GM23338 (cell line): ENCODE results near the gene HNF1A. TPM values are rescaled to one million over a fixed set of nuclear protein-coding genes. Genes with fewer than 3 reads are reported as not detected.

Experiments
- ATAC-seq: fragments of 200-7000 bp; cut with Tn5 transposase; 3 replicates; pipeline ENCODE4 v1.9.1; 2020
- DNase-seq: peaks from one replicate; pipeline ENCODE4 v3.0.0-alpha.2; 2015; ENCODE audit warnings: low spot score
- H2AFZ ChIP-seq: fragments of 200-600 bp; sonication (generic); 2 replicates; pipeline ENCODE4 v1.8.0; 2016; ENCODE audit warnings: antibody characterized with exemption, mild to moderate bottlenecking, moderate library complexity
- H3F3A ChIP-seq: fragments of 200-600 bp; sonication (generic); replicated peaks from 2 replicates; pipeline ENCODE4 v1.8.0; 2017; ENCODE audit warnings: antibody characterized with exemption, mixed run types, low read depth
- H3K27ac ChIP-seq: fragments of 200-600 bp; sonication (generic); 2 replicates; pipeline ENCODE4 v1.6.1; 2016; ENCODE audit warnings: low read depth
- H3K27me3 ChIP-seq: fragments of 200-600 bp; sonication (generic); 2 replicates; pipeline ENCODE4 v1.8.0; 2016; ENCODE audit warnings: mild to moderate bottlenecking, mixed run types, moderate library complexity; ENCODE audit not compliant: insufficient read depth
- H3K36me3 ChIP-seq: fragments of 200-600 bp; sonication (generic); 2 replicates; pipeline ENCODE4 v1.8.0; 2016; ENCODE audit warnings: mild to moderate bottlenecking; ENCODE audit not compliant: insufficient read depth
- H3K4me1 ChIP-seq: fragments of 200-600 bp; sonication (generic); 2 replicates; pipeline ENCODE4 v1.8.0; 2016; ENCODE audit warnings: mild to moderate bottlenecking, moderate library complexity; ENCODE audit not compliant: insufficient read depth
- H3K4me2 ChIP-seq: fragments of 200-600 bp; sonication (generic); 2 replicates; pipeline ENCODE4 v1.7.1; 2017; ENCODE audit warnings: mixed run types
- H3K4me3 ChIP-seq: fragments of 200-600 bp; sonication (generic); 2 replicates; pipeline ENCODE4 v1.6.1; 2016; ENCODE audit warnings: mixed run types
- H3K79me2 ChIP-seq: fragments of 200-600 bp; sonication (generic); replicated peaks from 2 replicates; pipeline ENCODE4 v1.8.0; 2017; ENCODE audit warnings: mild to moderate bottlenecking; ENCODE audit not compliant: insufficient read depth
- H3K9me2 ChIP-seq: fragments of 200-600 bp; sonication (generic); 2 replicates; pipeline ENCODE4 v1.8.0; 2017; ENCODE audit not compliant: insufficient read depth
- H4K20me1 ChIP-seq: fragments of 200-600 bp; sonication (generic); replicated peaks from 2 replicates; pipeline ENCODE4 v1.8.0; 2017; ENCODE audit warnings: mild to moderate bottlenecking; ENCODE audit not compliant: insufficient read depth
- H3K27ac Mint-ChIP-seq: 2 replicates; pipeline ENCODE4 v1.8.0; 2020; ENCODE audit warnings: inconsistent platforms, mild to moderate bottlenecking, moderate library complexity, mixed read lengths
- H3K27me3 Mint-ChIP-seq: 3 replicates; pipeline ENCODE4 v1.8.0; 2022; ENCODE audit warnings: low read depth, mild to moderate bottlenecking, moderate library complexity, mixed read lengths, inconsistent platforms; ENCODE audit not compliant: insufficient read depth, poor library complexity
- H3K36me3 Mint-ChIP-seq: 3 replicates; pipeline ENCODE4 v1.8.0; 2021; ENCODE audit warnings: low read depth, mild to moderate bottlenecking, inconsistent platforms, moderate library complexity, mixed read lengths
- H3K4me1 Mint-ChIP-seq: 3 replicates; pipeline ENCODE4 v1.8.0; 2020; ENCODE audit warnings: mild to moderate bottlenecking, inconsistent platforms, mixed read lengths
- H3K4me3 Mint-ChIP-seq: 3 replicates; pipeline ENCODE4 v1.8.0; 2021; ENCODE audit warnings: moderate library complexity, mild to moderate bottlenecking, inconsistent platforms, mixed read lengths
- H3K9me3 Mint-ChIP-seq: 3 replicates; pipeline ENCODE4 v1.8.0; 2020; ENCODE audit warnings: moderate library complexity, mild to moderate bottlenecking, inconsistent platforms, mixed read lengths
- EZH2 ChIP-seq: fragments of 200-600 bp; sonication (generic); IDR thresholded peaks from one replicate; pipeline ENCODE4 v1.8.0; 2017; ENCODE audit warnings: antibody characterized with exemption, mild to moderate bottlenecking, low read depth; ENCODE audit not compliant: unreplicated experiment
- NANOG ChIP-seq: IDR thresholded peaks from 2 replicates; pipeline ENCODE4 v1.6.1; 2016; ENCODE audit warnings: antibody characterized with exemption, borderline replicate concordance
- POLR2AphosphoS5 ChIP-seq: IDR thresholded peaks from 2 replicates; pipeline ENCODE4 v1.6.1; 2016; ENCODE audit warnings: antibody characterized with exemption, low read depth
- REST ChIP-seq: IDR thresholded peaks from one replicate; pipeline ENCODE4 v1.6.1; 2018; ENCODE audit warnings: antibody characterized with exemption; ENCODE audit not compliant: unreplicated experiment
- STAT1 ChIP-seq: IDR thresholded peaks from one replicate; pipeline ENCODE4 v1.6.1; 2016; ENCODE audit warnings: antibody characterized with exemption; ENCODE audit not compliant: unreplicated experiment
- ZNF462 ChIP-seq: fragments of 250-450 bp; sonication (Bioruptor Pico); IDR thresholded peaks from 2 replicates; pipeline ENCODE4 v1.5.0; 2020; ENCODE audit warnings: mild to moderate bottlenecking, moderate library complexity
- polyA plus RNA-seq: library from polyadenylated mRNA; unstranded; fragments of >200 nt; fragmentation: Nextera tagmentation; extraction: Ambion mirVana; gene quantifications from 2 replicates; pipeline ENCODE4 v1.2.1, GENCODE V29; 2016
- total RNA-seq: library from RNA; depleted of rRNA; stranded (reverse); fragments of >200 nt; shearing (Covaris generic); gene quantifications from 2 replicates; pipeline ENCODE4 v1.2.3, GENCODE V29; 2014

The HNF1A gene
- total and polyA plus RNA-seq, 2 experiments from 2014 or later: 0.11 TPM; not detected in 1

GRCh38 chr12:121038861-121039668 is 60.7 kb downstream of the HNF1A start, which contains the start of gene OASL:
TSS of gene OASL (minus strand) at chr12:121039246. CDS start at chr12:121038971, 275 bp downstream.
- Mint-ChIP-seq H3K36me3 (no peaks in the 10 kb centered on the region), H3K9me3 (no peaks in the 10 kb centered on the region), H3K4me1 (peaks cover 7% of the 10 kb centered on the region; the same call in 2 of the 3 replicates), H3K4me3 (no peak within 1 kb of the TSS), H3K27ac (no peak within 1 kb of the TSS), H3K27me3 (peaks cover 7% of the 10 kb centered on the region)
- H3K79me2 ChIP-seq: no peaks in the 10 kb centered on the region
- ATAC-seq: peak; percentile 28; the same call in 1 of the 3 replicates
- H3K4me3 ChIP-seq: no peak within 1 kb of the TSS
- H3F3A ChIP-seq: no peaks in the 10 kb centered on the region
- no peak for TF ChIP-seq STAT1
- TF ChIP-seq NANOG: no peak
- TF ChIP-seq POLR2AphosphoS5: no peak
- no peak for TF ChIP-seq REST
- peak within 1 kb of the TSS; percentile 23 for H2AFZ ChIP-seq
- no peak within 1 kb of the TSS for H3K4me2 ChIP-seq
- no peaks in the 10 kb centered on the region for H3K9me2 ChIP-seq
- no peak for DNase-seq
- H3K4me1 ChIP-seq: no peaks in the 10 kb centered on the region
- H3K36me3 ChIP-seq: no peaks in the 10 kb centered on the region
- H3K27ac ChIP-seq: no peak within 1 kb of the TSS
- no peaks in the 10 kb centered on the region for H4K20me1 ChIP-seq
- no peaks in the 10 kb centered on the region for H3K27me3 ChIP-seq

- Histone ChIP-seq H3K27ac (no peak overlapping the region), H3F3A (no peaks in the 10 kb centered on the region), H2AFZ (no peak overlapping the region), H3K27me3 (no peaks in the 10 kb centered on the region), H4K20me1 (no peaks in the 10 kb centered on the region), H3K4me2 (no peak overlapping the region), H3K79me2 (no peaks in the 10 kb centered on the region), H3K36me3 (no peaks in the 10 kb centered on the region), H3K9me2 (no peaks in the 10 kb centered on the region), H3K4me1 (no peaks in the 10 kb centered on the region), H3K4me3 (no peak overlapping the region)
- no peaks in the 10 kb centered on the region for H3K9me3 Mint-ChIP-seq
- no peak overlapping the region for H3K27ac Mint-ChIP-seq
- peaks cover 6% of the 10 kb centered on the region for H3K27me3 Mint-ChIP-seq
- H3K4me1 Mint-ChIP-seq: no peaks in the 10 kb centered on the region
- no peaks in the 10 kb centered on the region for H3K36me3 Mint-ChIP-seq
- DNase-seq (no peak), ATAC-seq (no peak)
- no peak overlapping the region for H3K4me3 Mint-ChIP-seq
- TF ChIP-seq POLR2AphosphoS5 (no peak), EZH2 (no peak), NANOG (no peak), ZNF462 (CRISPR knock-in tag) (no peak), REST (no peak), STAT1 (no peak)
Observed at GRCh38 chr12:121043067-121043466, 64.7 kb downstream of the HNF1A start.
